ENCODE data around the gene GPI.

Gene GPI

DNA sequence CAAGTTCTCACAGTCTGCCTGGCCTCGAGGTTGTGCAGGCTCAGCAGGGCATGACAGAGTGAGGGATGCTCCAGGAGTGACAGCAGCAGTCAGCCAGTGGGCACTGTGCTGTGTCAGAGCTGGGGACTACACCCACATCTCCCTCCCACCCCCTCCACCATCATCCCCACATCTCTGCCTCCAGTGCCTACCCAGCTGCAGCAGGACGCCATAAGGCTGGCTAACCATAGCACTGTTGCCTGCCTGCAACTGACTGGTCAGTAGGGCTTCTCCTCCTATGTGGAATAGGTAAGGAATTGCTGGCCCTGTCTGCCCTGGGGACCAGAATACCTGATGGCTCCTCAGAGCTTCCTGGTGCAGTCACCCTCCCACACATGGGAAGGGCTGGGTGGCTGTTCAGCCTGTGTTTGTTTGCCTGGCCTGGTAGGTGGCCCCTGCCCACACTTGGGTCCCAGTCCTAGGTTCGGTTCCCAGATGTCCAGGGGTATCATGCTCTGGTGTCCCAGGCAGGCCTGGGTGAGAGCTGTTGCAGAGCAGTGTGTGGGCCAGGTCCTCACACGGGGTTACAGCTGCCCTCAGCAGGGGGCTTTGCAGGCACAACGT is 15.7 kb downstream of the GPI start:
- H3K9me2 ChIP-seq (replicated peaks; ENCODE audit: control insufficient read depth, low read length), result no peaks in the 10 kb centered on the region
- H3K4me3 ChIP-seq (ENCODE audit: low read length), result no peak overlapping the region
- H3K79me2 ChIP-seq (ENCODE audit: control insufficient read depth, low read length), result peaks cover 6% of the 10 kb centered on the region
- no peaks in the 10 kb centered on the region for H3K9me3 ChIP-seq (ENCODE audit: control insufficient read depth, insufficient read depth, low read length)
- no peak for TF ChIP-seq EZH2phosphoT487 (IDR thresholded peaks at IDR 0.05; ENCODE audit: borderline replicate concordance, low read length)
- TF ChIP-seq, protein P1, sequence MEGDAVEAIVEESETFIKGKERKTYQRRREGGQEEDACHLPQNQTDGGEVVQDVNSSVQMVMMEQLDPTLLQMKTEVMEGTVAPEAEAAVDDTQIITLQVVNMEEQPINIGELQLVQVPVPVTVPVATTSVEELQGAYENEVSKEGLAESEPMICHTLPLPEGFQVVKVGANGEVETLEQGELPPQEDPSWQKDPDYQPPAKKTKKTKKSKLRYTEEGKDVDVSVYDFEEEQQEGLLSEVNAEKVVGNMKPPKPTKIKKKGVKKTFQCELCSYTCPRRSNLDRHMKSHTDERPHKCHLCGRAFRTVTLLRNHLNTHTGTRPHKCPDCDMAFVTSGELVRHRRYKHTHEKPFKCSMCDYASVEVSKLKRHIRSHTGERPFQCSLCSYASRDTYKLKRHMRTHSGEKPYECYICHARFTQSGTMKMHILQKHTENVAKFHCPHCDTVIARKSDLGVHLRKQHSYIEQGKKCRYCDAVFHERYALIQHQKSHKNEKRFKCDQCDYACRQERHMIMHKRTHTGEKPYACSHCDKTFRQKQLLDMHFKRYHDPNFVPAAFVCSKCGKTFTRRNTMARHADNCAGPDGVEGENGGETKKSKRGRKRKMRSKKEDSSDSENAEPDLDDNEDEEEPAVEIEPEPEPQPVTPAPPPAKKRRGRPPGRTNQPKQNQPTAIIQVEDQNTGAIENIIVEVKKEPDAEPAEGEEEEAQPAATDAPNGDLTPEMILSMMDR (IDR thresholded peaks at IDR 0.05; ENCODE audit: low read depth, low read length, poor library complexity, severe bottlenecking), result no peak
- H3K27me3 ChIP-seq (ENCODE audit: control insufficient read depth, low read length), result no peaks in the 10 kb centered on the region
- H3K36me3 ChIP-seq (ENCODE audit: control insufficient read depth, low read length), result peaks cover 86% of the 10 kb centered on the region
- no peak overlapping the region for H3K4me2 ChIP-seq (ENCODE audit: low read length)
- no peaks in the 10 kb centered on the region for H4K20me1 ChIP-seq (ENCODE audit: control insufficient read depth, insufficient read depth, low read depth, low read length)
- no peak overlapping the region for H3K27ac ChIP-seq (ENCODE audit: low read depth, low read length)
- H3F3A ChIP-seq (ENCODE audit: control insufficient read depth, insufficient read depth), result no peaks in the 10 kb centered on the region
- H3K4me1 ChIP-seq (ENCODE audit: control insufficient read depth, low read length), result no peaks in the 10 kb centered on the region

DNA sequence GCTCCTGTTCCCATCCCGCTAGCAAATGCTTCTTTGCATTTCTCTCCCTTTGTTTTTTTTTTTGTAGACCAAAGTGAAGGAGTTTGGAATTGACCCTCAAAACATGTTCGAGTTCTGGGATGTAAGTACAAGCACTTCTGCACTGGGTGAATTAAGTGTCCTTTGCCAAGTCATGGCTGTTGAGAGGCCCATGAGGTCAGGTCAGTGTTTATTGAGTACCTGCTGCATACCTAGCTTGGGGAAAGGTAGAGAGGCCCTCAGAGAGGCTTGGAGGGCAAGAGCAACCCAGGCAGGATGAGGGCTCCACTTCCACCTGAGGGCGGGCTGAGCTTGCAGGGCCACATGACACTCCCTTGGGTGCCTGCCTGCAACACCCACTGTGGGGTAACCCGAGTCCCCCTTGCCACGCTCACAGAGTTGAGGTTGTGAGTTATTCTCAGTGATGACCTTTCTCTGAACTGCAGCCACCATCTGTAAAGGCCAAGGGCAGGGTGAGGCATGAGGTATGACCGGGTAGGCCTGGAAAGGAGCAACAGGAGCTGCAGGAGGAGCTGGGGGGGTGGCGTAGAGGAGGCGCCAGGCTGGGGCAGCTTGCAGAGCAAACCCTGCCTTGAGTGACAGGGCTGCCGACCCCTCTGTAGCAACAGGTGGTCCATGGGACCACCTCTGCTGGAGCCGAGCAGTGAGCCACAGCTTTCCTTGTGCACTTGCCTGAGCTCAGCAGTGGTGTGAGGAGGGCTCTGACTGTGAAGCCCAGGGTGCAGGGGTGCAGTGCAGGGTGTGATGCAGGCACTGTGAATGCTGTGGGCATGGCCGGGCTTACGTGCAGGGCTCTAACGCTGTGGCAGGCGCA is 16.6 kb downstream of the GPI start:
- Histone ChIP-seq H3K36me3 (ENCODE audit: control insufficient read depth, low read length) (peaks cover 87% of the 10 kb centered on the region), H3K27me3 (ENCODE audit: control insufficient read depth, low read length) (no peaks in the 10 kb centered on the region), H3K4me2 (ENCODE audit: low read length) (no peak overlapping the region), H3K27ac (ENCODE audit: low read depth, low read length) (no peak overlapping the region), H3K4me3 (ENCODE audit: low read length) (no peak overlapping the region), H3K79me2 (ENCODE audit: control insufficient read depth, low read length) (peaks cover 3% of the 10 kb centered on the region; the same call in 1 of the 2 replicates), H3K9me3 (ENCODE audit: control insufficient read depth, insufficient read depth, low read length) (no peaks in the 10 kb centered on the region), H4K20me1 (ENCODE audit: control insufficient read depth, insufficient read depth, low read depth, low read length) (no peaks in the 10 kb centered on the region), H3K9me2 (replicated peaks; ENCODE audit: control insufficient read depth, low read length) (no peaks in the 10 kb centered on the region), H3K4me1 (ENCODE audit: control insufficient read depth, low read length) (no peaks in the 10 kb centered on the region), H3F3A (ENCODE audit: control insufficient read depth, insufficient read depth) (no peaks in the 10 kb centered on the region)
- TF ChIP-seq EZH2phosphoT487 (IDR thresholded peaks at IDR 0.05; ENCODE audit: borderline replicate concordance, low read length), result no peak
- TF ChIP-seq, protein P1 (IDR thresholded peaks at IDR 0.05; ENCODE audit: low read depth, low read length, poor library complexity, severe bottlenecking), result no peak

DNA sequence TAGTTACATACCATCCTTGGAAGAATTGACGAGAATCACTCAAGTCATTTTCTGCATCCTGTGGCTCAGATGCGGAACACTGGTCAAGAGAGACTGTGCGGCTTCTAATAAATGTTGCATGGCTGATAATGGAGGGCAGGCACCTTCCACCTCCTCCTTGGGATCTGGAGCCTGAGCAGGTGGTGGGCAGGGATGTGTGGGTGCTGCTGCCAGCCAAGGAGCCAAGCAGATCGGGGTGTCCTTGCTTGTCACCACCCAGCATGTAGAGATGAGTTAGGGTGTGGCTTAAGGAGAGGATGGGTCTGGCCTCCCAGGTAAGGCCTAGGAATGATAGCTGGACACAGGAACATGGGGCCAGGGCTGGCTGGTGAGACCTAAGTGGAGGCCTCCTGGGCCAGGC is 17.5 kb downstream of the GPI start:
- H3K27ac ChIP-seq (ENCODE audit: low read depth, low read length), result no peak overlapping the region
- H3K79me2 ChIP-seq (ENCODE audit: control insufficient read depth, low read length), result peaks cover 6% of the 10 kb centered on the region; the same call in 1 of the 2 replicates
- H3K27me3 ChIP-seq (ENCODE audit: control insufficient read depth, low read length), result no peaks in the 10 kb centered on the region
- H3F3A ChIP-seq (ENCODE audit: control insufficient read depth, insufficient read depth), result no peaks in the 10 kb centered on the region
- H3K4me1 ChIP-seq (ENCODE audit: control insufficient read depth, low read length), result no peaks in the 10 kb centered on the region
- H3K9me3 ChIP-seq (ENCODE audit: control insufficient read depth, insufficient read depth, low read length), result no peaks in the 10 kb centered on the region
- no peaks in the 10 kb centered on the region for H4K20me1 ChIP-seq (ENCODE audit: control insufficient read depth, insufficient read depth, low read depth, low read length)
- H3K9me2 ChIP-seq (replicated peaks; ENCODE audit: control insufficient read depth, low read length), result no peaks in the 10 kb centered on the region
- H3K4me2 ChIP-seq (ENCODE audit: low read length), result no peak overlapping the region
- peaks cover 92% of the 10 kb centered on the region for H3K36me3 ChIP-seq (ENCODE audit: control insufficient read depth, low read length)
- H3K4me3 ChIP-seq (ENCODE audit: low read length), result no peak overlapping the region
- TF ChIP-seq, protein P1 (IDR thresholded peaks at IDR 0.05; ENCODE audit: low read depth, low read length, poor library complexity, severe bottlenecking), result no peak
- no peak for TF ChIP-seq EZH2phosphoT487 (IDR thresholded peaks at IDR 0.05; ENCODE audit: borderline replicate concordance, low read length)

Measured in DOHH2 (cell line).